CD4-positive, alpha-beta T cell treated with Interleukin-17A for 4 hours (primary cell): ENCODE measurements around the gene MON2.
"Not testable (repeated sequence)": the region's sequence is repeated elsewhere in the genome, so short reads cannot be mapped to it uniquely, and the experiment has no call there.

Experiments used
- DNase-seq: peaks from one replicate; pipeline ENCODE4 v3.0.0-alpha.2; 2020; ENCODE audit warnings: mixed read lengths

Gene MON2

DNA sequence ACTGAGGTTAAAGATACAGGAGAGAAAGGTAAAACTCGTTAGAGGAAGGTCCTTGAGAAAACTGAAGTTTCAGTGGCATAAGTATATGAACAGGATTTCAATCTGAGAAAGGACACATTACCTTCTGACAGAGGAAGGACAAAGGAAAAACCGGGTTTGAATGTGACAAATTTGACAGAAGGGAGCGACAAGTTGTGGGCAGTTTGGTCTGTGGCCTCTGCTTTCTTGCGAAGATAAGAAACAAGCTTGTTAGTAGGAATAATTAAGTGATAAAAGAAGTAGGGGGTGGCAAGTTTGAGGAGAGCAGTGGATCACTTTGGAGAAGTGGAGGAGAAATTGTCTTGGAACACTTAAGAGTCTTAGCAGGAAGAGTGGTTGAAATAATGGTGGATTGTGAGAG lies 5.1 kb downstream of the MON2 start:
- DNase-seq: no peak

DNA sequence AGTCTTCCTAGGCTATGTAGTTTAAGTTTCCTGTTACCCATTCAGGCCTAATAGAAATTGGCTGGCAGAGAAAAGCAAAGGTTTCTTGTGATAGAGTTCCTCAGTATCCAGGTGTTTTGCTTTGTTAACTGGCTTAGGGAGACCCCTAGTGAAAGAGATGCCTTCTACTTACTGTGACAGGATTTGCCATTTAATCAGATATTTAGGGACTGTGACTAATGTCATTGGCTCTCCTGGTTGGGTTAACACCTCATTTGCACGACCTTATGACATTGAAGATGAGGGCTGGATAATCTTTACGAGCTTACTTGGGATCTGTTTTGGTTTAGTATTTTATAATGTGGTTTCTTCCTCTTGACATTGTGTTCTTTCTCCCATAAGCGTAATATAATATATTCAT lies 5.8 kb downstream of the MON2 start:
- DNase-seq: no peak

DNA sequence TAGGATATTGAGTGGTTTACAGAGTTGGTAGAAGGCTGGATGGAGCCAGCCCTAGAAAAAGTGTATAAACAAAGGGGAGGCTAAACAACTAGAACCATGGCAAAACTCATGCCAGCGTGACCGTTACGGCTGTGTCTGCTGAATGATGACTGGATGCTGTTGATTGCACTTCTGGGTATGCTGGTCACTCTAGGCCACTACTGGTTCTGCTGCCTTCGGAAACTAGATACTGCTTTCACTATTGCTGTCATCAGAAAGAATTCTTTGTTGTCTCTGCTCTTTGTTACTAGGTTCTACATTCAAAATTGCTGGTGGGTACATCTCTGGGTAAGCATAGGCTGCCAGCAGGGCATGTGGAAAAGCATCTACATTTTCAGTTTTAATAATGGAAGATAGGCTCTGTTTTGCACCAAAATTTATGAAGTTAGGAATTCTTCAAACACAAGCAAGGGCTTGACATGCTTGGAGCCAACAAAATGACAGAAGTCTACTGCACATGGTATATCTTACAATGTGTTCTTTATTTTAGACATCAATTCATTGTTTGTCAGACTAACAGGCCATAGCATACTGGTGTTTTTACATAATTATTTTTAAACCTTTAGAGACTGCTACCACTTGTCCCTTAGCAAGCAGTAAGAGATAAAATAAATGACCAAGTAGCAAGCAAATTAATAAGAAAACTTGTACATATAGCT lies 15.4 kb downstream of the MON2 start:
- DNase-seq: no peak

DNA sequence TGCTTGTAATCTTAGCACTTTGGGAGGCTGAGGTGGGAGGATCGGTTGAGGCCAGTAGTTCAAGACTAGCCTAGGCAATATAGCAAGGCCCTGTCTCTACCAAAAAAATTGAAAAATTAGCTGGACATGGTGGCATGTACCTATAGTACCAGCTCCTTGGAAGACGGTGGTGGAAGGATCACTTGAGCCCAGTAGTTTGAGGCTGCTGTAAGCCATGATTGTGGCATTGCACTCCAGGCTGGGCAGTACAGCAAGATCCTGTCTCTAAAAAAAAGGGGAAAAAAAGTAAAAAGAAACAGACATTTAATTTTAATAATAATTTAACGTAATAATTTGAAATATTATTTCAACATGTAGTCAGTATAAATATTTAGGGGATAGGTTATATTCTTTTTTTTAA lies 16.1 kb downstream of the MON2 start:
- DNase-seq: no peak

DNA sequence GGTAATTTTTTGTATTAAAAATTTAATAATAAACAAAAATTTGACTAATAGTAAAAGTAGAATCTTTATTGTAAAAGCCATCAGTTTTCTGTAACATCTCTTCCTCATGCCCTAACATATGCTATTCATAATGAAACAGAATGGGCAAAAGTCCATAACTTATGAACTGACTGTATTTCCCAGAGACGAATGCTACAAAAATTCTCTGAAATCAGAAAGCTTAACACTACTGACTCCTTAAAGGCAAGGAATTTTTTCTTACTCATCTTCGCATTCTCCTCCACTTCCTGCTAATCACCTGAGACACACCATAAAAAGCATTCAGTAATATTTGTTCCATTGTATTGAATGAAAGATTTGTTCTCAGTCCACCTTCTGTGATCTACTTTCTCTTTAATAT lies 17.6 kb downstream of the MON2 start:
- no peak for DNase-seq

DNA sequence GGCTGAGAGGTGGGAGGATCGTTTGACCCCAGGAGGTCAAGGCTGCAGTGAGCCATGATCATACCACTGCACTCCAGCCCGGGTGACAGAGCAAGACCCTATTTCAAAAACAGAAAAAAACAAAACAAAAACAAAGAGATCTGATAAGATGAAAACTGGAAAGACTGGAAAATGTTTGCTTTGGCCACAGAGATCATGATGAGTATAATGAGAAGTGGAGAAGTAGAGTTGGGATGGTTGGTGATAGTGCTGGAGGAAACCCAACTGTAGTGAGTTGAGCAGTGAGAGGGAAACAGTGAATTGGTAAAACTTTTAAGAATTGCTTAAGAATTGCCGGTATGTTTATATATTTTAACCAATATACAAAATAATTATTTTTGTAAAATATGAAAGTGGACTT lies 39.2 kb downstream of the MON2 start:
- DNase-seq: no peak

DNA sequence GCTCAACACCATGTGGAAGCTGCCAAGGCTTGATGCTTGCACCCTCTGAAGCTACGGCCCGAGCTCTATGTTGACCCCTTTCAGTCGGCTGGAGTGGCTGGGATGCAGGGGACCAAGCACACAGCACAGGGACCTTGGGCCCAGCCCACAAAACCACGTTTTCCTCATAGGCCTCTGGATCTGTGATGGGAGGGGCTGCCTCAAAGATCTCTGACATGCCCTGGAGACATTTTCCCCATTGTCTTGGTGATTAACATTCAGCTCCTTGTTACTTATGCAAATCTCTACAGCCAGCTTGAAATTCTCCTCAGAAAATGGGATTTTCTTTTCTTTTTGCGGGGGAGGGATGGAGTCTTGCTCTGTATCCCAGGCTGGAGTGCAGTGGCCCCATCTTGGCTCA lies 46.3 kb downstream of the MON2 start:
- DNase-seq: no peak

DNA sequence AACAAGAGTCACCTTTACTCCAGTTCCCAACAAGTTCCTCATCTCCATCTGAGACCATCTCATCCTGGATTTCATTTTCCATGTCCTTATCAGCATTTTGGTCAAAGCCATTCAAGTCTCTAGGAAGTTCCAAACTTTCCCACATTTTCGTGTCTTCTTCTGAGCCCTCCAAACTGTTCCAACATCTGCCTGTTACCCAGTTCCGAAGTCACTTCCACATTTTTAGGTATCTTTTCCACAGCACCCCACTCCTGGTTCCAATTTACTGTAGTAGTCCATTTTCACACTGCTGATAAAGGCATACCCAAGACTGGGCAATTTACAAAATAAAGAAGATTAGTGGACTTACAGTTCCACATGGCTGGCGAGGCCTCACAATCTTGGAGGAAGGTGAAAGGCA lies 47.5 kb downstream of the MON2 start:
- DNase-seq: not testable (repeated sequence)

DNA sequence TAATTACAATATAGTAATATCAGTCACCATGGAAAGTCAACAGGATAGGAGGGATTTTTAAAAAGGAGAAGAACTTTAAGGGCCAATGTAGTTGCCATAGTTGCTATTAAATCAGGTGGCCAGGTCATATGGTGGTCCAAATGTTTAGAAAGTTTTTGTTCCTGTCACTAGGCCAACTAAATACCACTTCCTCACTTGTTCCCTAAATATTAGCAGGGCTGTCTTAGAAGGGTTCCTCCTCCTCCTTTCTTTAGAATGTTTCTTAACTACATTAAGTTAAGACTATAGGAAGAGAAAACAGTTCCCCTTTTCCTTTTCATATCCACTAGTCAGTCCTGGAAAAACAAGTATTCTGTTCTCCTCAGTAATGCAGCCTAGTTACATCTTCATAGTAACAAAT lies 50.3 kb downstream of the MON2 start:
- no peak for DNase-seq

DNA sequence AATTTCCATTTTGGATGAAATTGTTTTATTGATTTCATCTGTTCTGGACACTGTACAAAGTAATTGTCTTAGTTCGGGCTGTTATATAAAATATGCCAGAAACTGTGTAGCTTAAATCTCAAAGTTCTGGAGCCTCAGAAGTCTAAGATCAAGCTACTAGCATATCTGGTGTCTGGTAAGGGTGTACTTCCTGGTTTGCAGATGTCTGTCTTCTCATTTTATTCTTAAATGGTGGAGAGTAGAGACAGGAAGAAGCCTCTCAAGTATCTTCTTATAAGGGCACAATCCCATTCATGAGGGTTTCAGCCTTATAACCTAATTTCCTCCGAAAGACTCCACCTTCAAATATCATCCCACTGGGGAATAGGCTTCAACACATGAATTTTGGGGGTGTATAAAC lies 51.3 kb downstream of the MON2 start:
- no peak for DNase-seq

DNA sequence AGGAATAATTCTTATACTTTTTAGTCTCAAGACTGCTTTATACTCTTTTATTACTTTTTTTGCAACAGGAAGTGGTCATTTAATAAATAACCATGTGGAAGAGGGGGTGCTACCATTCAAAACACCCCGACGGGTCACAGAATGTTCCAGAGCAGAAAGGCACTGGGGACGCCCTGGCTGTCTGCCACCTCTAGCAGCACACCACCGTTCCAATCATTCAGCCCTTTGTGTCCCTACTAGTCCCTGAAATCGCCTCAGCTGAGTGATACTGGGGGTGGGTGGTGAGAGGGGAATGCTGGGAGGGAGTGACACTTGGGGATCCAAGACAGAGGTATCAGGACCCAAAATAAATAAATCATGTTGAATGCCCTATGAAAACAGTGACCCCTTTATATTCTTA lies 52.4 kb downstream of the MON2 start:
- DNase-seq: no peak

DNA sequence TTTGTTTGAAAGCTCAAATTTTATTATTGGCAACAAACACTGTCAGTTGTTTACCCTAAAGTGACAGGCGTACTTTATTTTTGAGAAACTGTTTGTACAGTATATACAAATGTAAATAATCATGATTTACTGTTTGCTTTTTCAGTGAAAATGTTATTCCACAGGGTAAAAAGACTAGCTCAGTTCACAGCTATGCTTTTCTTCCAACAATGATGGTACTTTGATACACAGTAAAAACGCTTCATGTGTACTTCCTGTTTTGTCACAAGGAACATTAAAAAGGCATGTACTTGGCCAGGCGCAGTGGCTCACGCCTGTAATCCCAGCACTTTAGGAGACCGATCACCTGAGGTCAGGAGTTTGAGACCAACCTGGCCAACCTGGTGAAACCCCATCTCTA lies 53.7 kb downstream of the MON2 start:
- no peak for DNase-seq

DNA sequence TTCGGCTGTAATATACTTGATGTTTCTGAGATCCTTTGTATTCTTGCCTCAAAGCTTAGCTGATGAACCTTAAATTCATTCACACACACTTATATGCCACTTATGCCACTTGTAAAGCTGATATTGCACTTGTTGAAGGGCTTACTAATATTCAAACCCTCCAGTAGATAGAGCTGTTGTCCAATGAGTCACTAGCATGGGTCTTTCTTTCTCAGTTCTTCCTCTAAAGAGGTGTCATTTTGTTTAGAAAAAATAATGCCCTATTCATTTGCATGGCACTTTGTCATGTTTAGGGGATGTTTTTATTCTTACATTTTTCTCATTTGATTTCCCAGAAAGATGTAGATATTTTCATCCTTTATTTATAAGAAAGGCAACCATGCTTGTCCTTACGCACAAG lies 56.4 kb downstream of the MON2 start:
- DNase-seq: no peak

DNA sequence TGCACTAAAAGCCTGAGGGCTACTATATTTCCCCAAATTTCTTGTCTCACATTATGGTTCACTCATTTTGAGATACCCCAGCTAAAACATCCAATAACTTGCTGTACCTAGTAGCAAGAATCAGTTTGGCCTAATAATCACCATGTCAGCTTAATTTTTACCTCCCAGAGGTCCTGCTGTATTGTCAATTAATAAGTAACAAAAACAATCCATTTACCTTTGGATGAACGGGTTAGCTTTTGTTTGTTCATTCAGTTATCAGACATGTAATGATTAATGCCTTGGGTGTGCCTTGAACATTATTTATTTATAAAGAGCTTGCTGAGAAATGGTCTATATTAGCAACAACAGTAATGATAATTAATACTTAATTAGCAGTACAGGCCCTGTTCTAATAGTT lies 57.0 kb downstream of the MON2 start:
- no peak for DNase-seq

DNA sequence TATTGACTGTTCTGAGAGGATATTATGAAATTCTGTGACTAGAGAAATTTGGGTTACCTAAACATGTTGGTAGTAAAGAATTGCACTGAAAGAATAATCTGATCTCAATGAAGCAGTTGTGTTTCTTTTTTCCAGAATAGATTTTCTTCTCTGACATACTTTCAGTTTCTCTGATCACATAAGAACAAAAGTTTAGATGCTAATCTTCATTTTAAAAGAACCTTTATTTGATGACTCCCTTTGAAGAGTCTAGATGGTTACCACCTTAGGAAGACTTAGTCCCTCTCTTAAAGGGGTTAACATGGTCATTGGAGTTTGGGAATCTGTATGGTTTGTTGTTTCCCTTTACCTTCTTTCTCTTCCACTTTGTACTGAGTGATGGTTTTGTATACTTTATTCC lies 58.6 kb downstream of the MON2 start:
- no peak for DNase-seq

DNA sequence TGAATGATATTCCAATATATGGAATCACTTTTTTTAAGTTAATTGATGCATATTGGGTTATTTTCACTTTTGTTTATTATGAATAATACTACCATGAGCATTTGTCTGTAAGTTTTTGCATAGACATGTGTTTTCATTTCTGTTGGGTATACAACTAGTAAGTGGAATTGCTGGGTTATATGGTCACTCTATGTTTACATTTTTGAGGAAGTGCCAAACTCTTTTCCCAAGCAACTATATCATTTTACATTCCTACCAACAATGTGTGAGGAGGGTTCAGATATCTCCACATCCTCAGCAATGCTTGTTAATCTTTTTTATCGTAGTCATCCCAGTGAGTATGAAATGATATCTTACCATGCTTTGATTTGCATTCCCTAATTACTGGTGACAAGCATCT lies 64.0 kb downstream of the MON2 start:
- no peak for DNase-seq

DNA sequence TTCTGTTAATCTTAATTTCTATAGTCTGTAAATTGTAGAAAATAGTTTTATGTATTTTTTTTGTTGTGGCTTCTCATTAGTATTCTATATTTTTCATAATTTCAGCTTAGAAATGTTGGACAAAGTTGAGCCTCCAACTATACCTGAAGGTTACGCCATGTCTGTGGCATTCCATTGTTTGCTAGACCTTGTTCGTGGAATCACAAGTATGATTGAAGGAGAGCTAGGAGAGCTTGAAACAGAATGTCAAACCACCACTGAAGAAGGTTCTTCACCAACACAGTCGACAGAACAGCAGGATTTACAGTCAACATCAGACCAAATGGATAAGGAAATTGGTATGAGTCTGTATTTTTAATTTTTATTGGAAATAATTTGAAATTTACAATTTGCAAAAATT lies 65.7 kb downstream of the MON2 start:
- no peak for DNase-seq

DNA sequence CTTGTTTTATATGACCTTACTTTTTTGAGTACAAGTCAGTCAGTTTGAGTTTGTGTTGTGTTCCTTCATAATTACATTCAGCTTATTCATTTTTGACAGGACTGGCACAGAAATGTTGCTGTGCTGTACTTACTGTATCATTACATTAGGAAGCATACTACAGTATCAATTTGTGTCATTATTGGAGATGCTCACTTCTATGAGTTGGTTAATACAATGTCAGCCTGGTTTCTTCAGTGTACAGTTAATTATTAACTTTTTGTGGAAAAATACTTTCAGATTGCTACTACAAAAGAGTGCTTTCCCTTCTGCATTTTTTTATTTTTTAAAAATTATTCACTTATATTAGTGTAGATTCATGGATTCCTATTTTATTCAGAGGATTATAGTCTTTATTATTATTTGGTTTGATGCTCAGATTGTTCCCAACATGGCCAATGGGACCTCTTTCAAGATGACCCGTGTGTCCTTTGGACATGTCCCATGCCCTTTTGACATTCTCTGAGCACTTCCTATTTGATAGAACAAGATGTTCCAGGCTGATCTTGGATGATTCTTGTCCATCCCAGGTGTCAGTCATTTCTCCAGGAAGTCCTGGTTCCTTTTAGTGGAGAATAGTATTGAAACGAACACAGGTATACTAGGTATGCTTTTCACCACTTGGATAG lies 66.6 kb downstream of the MON2 start:
- no peak for DNase-seq

DNA sequence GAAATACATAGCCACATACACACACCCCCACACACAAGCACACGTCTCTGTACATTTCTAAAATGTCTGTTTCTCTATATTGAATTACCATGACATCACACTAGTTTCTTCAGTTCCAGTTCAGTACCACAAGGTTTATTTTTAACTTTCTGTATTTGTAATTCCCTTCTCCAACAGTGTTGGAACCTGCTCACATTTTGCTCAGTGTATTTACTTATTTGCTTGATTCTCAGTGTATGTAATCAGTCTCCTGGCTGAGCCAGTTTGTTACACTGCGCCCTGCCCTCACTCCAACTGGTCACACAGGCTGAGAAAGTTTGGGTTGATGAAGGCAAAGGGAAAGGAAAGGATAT lies 67.1 kb downstream of the MON2 start:
- DNase-seq: no peak

DNA sequence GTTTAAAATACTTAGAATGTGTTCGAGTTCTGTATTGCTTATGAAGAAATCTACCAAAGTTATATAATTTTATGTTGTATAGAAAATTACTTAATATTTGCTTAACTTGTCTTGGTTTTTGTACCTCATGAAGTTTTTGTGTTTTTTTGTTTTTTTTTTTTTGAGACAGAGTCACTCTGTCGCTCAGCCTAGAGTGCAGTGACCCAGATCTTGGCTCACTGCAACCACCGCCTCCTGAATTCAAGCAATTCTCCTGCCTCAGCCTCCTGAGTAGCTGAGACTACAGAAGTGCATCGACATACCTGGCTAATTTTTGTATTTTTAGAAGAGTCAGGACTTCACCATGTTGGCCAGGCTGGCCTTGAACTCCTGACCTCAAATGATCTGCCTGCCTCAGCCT lies 69.9 kb downstream of the MON2 start:
- no peak for DNase-seq

DNA sequence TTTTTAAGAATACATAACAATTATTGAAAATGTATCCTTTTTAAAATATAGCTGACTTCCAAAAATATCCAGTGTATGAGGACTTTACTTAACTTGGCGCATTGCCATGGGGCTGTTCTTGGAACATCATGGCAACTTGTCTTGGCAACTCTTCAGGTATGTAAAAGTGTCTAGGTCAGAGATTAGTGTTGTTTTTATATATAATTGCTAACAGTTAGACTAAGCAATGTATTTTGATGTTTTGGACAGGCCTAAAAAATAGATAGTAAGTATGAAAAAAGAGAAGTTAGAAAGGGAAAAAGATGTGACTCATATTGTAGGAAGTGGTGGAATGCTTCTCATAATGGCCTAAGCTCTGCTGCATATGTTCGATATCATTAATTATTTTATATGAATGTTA lies 70.9 kb downstream of the MON2 start:
- no peak for DNase-seq

DNA sequence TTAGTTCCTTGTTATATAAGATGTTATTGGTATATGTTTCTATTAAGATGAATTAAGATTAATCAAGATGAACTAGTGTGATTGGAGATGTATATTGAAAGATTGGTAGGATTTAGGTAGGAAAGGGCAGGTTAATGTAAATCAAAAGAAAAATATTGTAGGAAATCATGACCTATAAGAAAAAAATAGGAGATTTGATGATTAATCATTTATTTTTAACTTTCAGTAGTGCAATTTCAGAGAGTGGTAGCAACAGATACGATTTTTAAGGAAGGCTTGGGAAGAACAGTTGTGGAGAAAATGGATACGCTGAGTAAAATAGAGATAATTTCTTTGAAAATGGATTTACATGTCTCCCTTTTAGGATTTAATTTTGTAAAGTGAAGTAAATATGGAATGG lies 73.7 kb downstream of the MON2 start:
- DNase-seq: no peak

DNA sequence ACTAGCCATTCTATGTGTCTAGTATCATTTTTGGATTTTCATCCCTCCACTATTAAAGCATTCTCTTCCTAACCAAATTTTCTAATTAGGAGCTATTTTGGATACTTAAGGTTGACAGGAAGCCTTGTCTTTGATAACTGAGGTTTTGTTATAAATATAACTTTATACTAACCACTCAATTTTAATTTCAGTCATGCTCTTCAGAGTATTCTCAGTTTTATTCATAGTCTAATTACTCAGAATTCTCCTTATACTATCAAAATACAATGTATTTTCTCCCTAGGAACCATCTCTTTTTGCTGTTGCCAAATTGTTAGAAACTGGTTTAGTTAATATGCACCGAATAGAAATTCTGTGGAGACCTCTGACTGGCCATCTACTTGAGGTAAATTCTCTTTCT lies 76.2 kb downstream of the MON2 start:
- DNase-seq: no peak

DNA sequence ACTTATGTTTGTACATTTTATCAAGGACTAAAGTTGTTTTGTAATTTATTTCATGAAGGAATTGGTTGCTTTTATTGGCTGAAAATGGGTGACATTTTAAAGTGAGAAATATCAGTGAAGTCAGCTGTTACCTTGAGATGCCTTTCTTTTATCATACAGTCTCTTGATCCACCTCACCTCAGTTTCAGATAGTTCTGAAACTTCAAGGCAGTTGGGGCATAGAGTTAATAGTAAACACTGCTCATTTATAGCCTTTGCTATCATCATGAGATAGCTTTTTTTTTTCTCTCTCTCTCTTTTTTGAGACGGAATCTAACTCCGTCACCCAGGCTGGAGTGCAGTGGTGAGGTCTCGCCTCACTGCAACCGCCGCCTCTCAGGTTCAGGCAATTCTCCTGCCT lies 76.7 kb downstream of the MON2 start:
- no peak for DNase-seq

DNA sequence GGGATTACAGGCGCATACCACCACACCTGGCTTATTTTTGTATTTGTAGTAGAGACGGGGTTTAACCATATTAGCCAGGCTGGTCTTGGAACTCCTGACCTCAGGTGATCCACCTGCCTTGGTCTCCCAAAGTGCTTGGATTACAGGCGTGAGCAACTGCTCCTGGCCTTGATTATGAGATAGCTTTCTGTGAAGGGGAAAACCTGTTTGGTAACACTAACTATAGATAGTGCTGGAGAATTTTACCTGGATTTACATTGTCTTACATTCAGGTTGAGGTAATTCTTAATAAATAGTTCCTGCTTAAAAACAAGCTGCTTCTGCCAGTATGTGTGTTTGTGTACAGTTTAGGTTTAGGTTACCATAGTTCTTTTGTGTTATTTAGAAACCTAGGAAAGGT lies 77.1 kb downstream of the MON2 start:
- DNase-seq: no peak
